NCI-H2196 treated with DMSO at 0.1 percent for 48 hours (cell line): ENCODE measurements around the gene TMEM52B.
"Not testable (repeated sequence)": the region's sequence is repeated elsewhere in the genome, so short reads cannot be mapped to it uniquely, and the experiment has no call there.

Experiments used
- DNase-seq: peaks from one replicate; lab custom pipeline; 2025; ENCODE audit not compliant: unreplicated experiment; lab: John Stamatoyannopoulos, UW

Gene TMEM52B

DNA sequence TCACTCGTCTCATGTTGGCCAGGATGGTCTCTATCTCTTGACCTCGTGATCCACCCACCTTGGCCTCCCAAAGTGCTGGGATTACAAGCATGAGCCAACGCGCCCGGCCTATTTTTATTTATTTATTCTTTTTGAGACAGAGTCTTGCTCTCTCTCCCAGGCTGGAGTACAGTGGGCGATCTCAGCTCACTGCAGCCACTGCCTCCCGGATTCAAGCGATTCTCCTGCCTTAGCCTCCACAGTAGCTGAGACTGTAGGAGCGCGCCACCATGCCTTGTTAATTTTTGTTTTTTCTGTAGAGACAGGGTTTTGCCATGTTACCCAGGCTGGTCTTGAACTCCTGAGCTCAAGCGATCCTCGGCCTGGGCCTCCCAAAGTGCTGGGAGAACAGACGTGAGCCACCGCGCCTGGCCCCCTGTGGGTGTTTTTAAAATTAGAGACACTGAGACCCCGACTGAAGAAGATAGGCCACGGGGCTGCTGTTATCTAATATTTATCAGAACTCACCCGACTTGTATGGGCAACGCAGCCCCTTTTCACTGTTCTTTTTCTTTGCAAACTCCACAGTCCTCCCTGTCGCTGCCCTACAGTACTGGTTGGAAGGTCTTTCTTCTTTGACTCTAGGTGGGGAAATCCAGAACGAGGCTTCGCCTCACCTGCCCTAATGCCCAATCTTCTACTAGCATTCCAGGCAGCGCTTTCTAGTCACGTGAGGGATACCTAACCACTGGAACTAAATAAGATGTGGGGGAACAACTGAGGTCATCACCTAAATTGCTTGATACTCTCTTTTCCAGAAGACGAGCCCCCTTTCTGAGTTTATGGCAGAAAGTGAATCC, 32.5 kb downstream of the TMEM52B start:
- DNase-seq = no peak

- peak; percentile 74 for DNase-seq
These were observed 33.3 kb downstream of the TMEM52B start for GRCh38 chr12:10211940-10212738.

DNA sequence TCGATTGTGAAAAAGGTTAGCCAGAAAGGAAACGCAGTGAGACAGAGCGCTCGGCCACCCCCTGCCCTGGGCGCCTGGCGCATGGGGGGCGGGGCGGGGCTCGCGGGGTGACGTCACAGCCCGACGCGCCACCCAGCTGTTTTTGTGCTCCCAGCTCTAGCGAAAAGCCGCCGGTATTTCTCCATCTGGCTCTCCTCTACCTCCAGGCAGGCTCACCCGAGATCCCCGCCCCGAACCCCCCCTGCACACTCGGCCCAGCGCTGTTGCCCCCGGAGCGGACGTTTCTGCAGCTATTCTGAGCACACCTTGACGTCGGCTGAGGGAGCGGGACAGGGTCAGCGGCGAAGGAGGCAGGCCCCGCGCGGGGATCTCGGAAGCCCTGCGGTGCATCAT, 33.9 kb downstream of the TMEM52B start, which contains the start of gene GABARAPL1:
Gene GABARAPL1 (plus strand): TSS at position 139 of the 393 bp plus-strand sequence. CDS start 253 bp downstream, at position 392.
- DNase-seq = peak; percentile 25

DNA sequence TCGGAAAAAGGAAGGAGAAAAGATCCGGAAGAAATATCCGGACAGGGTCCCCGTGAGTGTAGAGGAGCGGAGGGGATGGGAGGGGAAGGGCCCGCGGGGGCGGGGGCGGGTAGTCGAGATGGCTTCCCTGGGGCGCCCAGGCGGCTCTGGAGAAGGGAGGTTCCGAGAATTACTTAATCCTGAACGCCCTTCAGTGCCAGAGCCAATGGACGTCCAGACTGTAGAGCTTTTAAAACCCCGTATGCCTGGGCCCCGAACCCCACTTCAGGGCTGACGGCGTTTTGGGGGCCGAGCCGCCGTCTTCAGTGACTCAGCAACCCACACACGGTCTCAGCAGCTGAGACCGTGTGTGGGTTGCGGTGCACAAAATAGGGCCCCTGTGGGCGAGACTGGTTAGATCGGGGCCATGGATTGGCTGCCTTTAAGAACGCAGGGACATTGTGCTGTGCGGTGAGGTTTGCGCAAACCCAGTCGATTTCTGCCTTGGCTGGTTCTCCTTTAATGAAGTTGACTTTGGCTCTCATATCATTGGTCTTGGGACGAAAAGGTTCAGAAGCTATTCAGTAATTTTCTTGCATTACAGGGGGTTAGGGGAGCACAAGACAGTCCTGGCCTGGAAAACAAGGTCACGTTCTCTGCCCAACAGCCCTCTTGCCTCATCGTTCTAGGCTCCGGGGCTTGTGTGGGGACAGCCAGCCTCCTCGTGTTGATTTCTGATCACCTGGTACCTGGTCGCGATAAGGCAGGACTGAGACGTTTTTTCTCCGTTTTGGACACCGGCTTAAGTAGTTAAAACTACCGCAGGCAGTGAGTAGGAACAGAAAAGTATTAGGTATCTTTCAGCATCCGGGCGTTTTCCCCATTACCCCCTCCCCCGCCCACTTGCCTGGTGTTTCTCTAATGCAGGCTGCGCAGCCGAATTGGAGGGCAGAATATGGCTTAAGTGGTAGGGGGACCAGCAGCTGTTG, 34.6 kb downstream of the TMEM52B start:
- no peak for DNase-seq

GRCh38 chr12:10214136-10214894, 35.5 kb downstream of the TMEM52B start:
- no peak for DNase-seq

DNA sequence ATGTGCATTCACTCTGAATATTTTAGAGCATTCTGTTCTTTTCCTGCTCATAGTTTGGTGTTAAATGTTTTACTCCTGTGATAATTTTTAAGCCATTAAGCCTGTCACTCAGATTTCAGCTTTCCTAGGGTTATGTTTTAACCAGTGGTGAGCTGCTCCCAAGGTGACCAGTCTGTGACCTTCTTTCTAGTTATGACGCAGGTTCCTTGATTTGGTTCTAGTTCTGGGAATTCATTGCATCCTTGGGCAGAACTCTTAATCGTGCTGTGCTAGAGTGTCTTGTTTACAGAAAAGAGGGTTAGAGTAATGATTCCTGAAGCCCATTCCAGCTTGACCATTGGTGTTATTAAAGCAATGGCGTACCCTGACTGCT, 36.0 kb downstream of the TMEM52B start:
- DNase-seq = no peak

DNA sequence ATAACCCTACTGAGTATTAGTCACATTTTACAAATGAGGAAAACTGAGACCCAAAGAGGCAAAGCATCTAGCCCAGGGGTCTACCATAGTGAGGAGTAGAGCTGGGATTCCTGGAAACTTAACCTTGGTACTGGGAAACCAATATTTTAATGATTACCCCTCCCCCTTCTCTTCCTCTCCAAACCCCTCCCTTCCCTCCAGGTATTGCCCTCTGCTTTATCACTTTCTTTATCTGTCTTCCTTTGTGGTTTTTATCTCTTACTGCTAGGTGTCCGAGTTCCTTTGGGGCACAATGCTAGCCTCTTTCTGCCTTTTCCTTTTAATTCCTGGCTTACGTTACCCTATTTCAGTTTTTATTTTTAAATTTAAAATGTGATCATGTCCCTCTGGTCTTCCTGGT, 36.6 kb downstream of the TMEM52B start:
- no peak for DNase-seq

DNA sequence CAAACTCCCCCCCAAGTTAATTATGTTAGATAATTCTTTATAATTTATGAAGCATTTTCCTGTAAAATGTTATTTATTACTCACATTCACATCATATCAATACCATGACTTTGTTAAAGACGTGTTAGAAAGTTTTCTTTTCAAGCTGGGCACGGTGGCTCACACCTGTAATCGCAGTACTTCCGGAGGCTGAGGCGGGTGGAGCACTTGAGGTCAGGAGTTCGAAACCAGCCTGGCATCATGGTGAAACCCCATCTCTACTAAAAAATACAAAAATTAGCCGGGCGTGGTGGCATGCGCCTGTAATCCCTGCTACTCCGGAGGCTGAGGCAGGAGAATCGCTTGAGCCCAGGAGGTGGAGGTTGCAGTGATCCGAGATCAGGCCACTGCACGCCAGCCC, 37.1 kb downstream of the TMEM52B start:
- DNase-seq = not testable (repeated sequence)

GRCh38 chr12:10218021-10218420, 39.2 kb downstream of the TMEM52B start:
- no peak for DNase-seq

DNA sequence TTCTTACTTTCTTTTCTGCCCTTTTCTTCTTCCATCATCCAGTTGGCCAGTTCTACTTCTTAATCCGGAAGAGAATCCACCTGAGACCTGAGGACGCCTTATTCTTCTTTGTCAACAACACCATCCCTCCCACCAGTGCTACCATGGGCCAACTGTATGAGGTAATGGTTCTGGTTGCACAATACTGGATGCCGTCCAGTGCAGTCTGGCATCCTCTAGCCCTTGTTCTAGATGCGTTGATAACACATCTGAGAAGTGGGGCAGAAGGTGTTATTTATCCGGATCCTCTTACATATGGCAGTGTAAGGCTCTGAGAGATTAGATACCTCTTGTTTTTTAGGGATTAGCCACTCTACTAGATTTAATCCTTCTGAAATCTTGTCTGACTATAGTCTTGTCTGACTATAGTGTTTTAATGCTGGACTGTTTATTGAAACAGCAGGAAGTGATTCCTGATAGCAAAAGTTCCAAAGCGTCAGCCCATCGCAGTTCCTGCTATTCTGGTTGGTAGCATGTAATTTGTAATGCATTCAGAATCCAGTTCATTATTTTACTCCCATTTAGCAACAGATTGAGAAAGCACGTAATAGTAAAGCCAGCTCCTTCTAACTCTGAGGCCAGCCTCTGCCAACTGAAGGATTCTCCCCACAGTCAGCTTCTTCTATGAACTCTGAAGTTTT, 41.7 kb downstream of the TMEM52B start:
- DNase-seq = peak; percentile 18

DNA sequence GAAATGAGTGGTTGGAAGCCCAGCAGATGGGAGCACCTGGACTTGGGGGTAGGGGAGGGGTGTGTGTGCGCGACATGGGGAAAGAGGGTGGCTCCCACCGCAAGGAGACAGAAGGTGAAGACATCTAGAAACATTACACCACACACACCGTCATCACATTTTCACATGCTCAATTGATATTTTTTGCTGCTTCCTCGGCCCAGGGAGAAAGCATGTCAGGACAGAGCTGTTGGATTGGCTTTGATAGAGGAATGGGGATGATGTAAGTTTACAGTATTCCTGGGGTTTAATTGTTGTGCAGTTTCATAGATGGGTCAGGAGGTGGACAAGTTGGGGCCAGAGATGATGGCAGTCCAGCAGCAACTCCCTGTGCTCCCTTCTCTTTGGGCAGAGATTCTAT, 43.0 kb downstream of the TMEM52B start:
- DNase-seq = no peak

GRCh38 chr12:10223208-10223607, 44.4 kb downstream of the TMEM52B start:
- DNase-seq = no peak

GRCh38 chr12:10225426-10225825, 46.6 kb downstream of the TMEM52B start:
- not testable (repeated sequence) for DNase-seq

DNA sequence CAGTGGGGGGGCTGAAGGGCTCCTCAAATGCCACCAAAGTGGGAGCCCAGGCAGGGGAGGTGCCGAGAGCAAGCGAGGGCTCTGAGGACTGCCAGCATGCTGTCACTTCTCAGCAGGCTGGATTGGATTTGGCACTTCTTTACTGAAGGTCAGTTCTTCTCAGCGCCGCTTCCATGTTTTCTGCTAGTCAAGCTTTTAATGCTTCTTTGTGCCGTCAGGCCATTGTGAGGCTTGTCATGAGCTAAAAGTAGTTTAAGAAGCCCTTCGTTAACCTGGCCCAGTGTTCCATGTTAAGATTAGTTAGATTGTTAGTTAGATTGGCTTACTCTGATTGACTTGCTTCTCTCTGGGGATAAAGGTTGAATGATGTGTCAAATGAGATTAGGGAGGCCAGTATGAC, 47.3 kb downstream of the TMEM52B start:
- no peak for DNase-seq

DNA sequence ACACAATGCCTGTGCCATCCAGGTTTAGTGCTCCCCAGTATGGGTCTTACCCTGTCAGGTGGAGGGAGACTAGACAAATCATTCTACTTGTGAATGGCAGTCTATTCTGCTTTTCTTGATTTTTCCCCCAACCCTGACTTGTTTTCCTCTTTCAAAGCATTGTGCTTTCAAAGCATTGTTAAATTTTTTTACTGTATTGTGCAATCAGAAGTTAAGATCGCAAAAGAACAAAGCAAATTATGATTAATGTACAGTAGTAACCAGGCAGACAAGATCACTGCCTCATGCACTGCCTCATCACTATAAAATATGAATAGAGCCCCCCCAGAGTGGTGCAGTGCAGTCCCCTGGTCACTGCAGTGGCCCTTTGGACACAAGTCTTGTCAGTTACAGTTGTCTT, 47.9 kb downstream of the TMEM52B start:
- no peak for DNase-seq

DNA sequence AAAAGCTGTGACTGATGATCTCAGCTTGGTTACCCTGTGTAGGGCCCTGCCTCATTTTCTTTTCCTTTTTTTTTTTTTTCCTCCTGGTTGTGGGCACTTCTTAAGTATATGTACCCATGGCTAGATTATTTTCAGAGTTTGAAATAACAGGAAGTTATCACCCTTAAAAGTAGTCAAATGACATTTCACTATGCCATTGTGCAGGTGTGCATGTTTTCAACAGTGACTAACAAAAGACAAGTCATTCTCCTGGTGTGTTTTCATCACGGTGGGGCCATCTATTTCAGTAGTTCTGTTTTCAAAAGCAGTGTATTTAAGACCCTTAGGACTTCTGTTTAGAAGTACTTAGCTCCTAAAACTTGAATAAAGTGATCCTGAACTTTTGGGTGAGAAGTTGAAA, 48.8 kb downstream of the TMEM52B start:
- no peak for DNase-seq

- DNase-seq = no peak
These were observed 55.7 kb downstream of the TMEM52B start for GRCh38 chr12:10234562-10234961.

DNA sequence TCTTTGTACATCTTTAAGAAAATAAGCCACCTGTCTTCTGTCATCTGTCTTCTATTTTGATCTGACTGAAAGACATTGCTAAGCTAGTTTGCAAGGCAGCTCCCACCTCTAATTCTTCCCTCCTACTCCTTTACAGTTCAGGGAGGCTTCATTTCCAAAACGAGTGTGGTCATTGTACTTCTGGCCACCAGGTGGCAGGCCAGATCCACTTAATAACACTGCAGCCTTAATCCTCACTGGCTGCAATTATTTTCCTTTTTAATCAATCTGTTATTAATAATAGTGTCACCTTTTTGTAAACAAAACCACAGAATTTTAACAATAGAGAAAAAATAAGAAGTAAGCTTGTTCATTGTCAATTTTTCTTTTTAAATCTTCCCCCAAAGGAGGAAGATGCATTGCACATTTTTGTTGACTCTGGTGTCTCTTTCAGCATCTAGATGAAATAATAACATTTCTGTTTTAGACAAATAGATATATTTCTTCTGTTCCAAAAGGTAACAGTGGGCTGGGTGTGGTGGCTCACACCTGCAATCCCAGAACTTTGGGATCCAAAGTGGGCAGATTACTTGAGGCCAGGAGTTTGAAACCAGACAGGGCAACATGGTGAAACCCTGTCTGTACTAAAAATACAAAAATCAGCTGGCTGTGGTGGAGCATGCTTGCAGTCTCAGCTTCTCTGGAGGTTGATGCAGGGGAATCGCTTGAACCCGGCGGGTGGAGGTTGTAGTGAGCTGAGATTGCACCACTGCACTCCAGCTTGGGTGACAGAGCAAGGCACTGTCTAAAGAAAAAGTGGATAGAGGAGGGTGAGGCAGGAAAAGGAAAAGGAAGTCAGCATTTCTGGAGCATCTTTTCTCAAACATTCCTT, 57.2 kb downstream of the TMEM52B start:
- no peak for DNase-seq

DNA sequence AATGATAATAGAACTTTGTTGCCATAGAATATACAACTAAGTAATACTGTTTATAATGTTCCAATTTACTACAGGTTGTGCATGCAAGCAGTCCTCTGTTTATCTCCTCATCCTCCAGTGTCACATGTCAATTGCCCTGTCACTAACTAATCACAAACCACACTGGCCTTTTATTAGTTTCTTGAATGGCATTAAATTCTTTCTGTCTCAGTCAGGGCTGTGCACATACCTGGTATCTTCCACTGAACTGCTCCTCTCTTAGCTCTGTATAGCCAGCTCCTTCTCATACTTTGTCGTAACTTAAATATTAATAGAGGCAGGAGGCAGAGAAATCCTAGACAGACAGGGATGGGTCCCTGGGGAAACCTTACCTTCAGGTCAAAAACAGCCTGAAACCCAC, 57.9 kb downstream of the TMEM52B start:
- DNase-seq = no peak
